Kidney epithelial cell (primary cell): Measurements from ENCODE around the gene BCL2L13. TPM values are rescaled to one million over a fixed set of nuclear protein-coding genes. Genes with fewer than 3 reads are reported as not detected.
"Not testable (repeated sequence)": the region's sequence is repeated elsewhere in the genome, so short reads cannot be mapped to it uniquely, and the experiment has no call there.

ENCODE experiments used
- DNase-seq: peaks from one replicate; pipeline ENCODE4 v3.0.0-alpha.2; 2010; ENCODE audit warnings: low read depth
- H3K27me3 ChIP-seq: 2 replicates; pipeline ENCODE4 v1.6.0; 2011; ENCODE audit warnings: low read length; ENCODE audit not compliant: control insufficient read depth, insufficient read depth
- H3K36me3 ChIP-seq: 2 replicates; pipeline ENCODE4 v1.5.1; 2011; ENCODE audit warnings: low read length; ENCODE audit not compliant: control insufficient read depth, insufficient read depth
- H3K4me3 ChIP-seq: 2 replicates; pipeline ENCODE4 v1.5.1; 2011; ENCODE audit warnings: low read depth, mild to moderate bottlenecking, control low read depth, low read length
- total RNA-seq: library from RNA; depleted of rRNA; stranded (reverse); fragments of >200 nt; gene quantifications from 2 replicates; pipeline ENCODE4 v1.2.3, GENCODE V29; 2015
- TF ChIP-seq, protein P1 (sequence below): IDR thresholded peaks from 2 replicates; pipeline ENCODE4 v1.5.1; 2011; ENCODE audit warnings: mild to moderate bottlenecking, moderate library complexity, low read length, control low read depth, inconsistent platforms; ENCODE audit not compliant: insufficient read depth, poor library complexity, severe bottlenecking

BCL2L13 gene
- total RNA-seq, 1 donor from 2014 or later = 58.4 TPM

DNA sequence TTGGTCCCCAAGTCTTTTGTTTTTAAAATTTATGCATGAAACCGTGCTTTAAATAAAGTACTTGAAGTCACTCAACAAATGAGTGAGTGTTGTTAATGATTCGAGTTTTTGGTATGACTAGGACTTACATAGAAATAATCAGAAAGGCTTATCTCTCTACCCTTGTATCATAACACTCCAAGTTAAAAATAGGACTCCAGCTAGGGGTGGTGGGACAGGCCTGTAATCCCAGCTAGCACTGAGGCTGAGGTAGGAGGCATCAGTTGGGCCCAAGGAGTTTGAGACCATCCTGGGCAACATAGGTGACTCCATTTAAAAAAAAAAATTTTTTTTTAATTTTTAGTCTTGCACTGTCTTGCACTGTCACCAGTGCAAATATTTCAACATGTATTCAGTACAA is 55.6 kb downstream of the BCL2L13 start:
- DNase-seq = no peak
- TF ChIP-seq, protein P1, sequence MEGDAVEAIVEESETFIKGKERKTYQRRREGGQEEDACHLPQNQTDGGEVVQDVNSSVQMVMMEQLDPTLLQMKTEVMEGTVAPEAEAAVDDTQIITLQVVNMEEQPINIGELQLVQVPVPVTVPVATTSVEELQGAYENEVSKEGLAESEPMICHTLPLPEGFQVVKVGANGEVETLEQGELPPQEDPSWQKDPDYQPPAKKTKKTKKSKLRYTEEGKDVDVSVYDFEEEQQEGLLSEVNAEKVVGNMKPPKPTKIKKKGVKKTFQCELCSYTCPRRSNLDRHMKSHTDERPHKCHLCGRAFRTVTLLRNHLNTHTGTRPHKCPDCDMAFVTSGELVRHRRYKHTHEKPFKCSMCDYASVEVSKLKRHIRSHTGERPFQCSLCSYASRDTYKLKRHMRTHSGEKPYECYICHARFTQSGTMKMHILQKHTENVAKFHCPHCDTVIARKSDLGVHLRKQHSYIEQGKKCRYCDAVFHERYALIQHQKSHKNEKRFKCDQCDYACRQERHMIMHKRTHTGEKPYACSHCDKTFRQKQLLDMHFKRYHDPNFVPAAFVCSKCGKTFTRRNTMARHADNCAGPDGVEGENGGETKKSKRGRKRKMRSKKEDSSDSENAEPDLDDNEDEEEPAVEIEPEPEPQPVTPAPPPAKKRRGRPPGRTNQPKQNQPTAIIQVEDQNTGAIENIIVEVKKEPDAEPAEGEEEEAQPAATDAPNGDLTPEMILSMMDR = no peak

GRCh38 chr22:17694752-17695151 is 56.2 kb downstream of the BCL2L13 start:
- H3K4me3 ChIP-seq = no peak overlapping the region
- no peaks in the 10 kb centered on the region for H3K36me3 ChIP-seq
- TF ChIP-seq, protein P1 = no peak
- DNase-seq = no peak
- no peaks in the 10 kb centered on the region for H3K27me3 ChIP-seq

More for the DNA sequence above, 55.6 kb downstream of the BCL2L13 start:
- H3K36me3 ChIP-seq = no peaks in the 10 kb centered on the region
- H3K27me3 ChIP-seq = no peaks in the 10 kb centered on the region
- H3K4me3 ChIP-seq = no peak overlapping the region

DNA sequence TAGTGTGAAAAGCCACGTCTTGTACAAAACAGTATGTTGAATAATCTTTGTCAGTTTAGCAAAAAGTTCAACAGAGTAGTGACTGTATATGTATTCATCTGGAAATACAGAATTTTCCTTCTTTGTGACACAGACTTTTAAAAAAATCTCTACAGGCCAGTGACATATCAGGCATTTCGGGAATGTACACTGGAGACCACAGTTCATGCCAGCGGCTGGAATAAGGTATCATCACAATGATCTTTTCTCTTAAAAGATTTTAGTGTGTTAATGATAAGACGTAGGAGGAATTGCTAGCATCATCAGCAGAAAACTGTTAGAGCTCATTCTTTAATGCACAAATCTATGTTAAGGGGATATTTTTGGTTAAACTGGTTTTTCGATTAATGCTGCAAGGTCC is 57.4 kb downstream of the BCL2L13 start:
- H3K4me3 ChIP-seq = no peak overlapping the region
- TF ChIP-seq, protein P1 = no peak
- no peaks in the 10 kb centered on the region for H3K36me3 ChIP-seq
- no peaks in the 10 kb centered on the region for H3K27me3 ChIP-seq
- no peak for DNase-seq

- not testable (repeated sequence) for H3K4me3 ChIP-seq, DNase-seq, H3K27me3 ChIP-seq, H3K36me3 ChIP-seq
Observed at GRCh38 chr22:17697196-17697595, 58.6 kb downstream of the BCL2L13 start.

- H3K27me3 ChIP-seq, H3K36me3 ChIP-seq, DNase-seq, H3K4me3 ChIP-seq: not testable (repeated sequence)
Observed at GRCh38 chr22:17698276-17698675, 59.7 kb downstream of the BCL2L13 start.

- Histone ChIP-seq H3K4me3 (no peak overlapping the region), H3K36me3 (no peaks in the 10 kb centered on the region), H3K27me3 (no peaks in the 10 kb centered on the region)
- DNase-seq = no peak
- TF ChIP-seq, protein P1 = no peak
Observed at GRCh38 chr22:17698948-17699347, 60.4 kb downstream of the BCL2L13 start.

- H3K4me3 ChIP-seq = no peak overlapping the region
- TF ChIP-seq, protein P1 = no peak
- no peaks in the 10 kb centered on the region for H3K36me3 ChIP-seq
- DNase-seq = no peak
- H3K27me3 ChIP-seq = no peaks in the 10 kb centered on the region
Observed at GRCh38 chr22:17699696-17700340, 61.3 kb downstream of the BCL2L13 start.
